SK-N-SH treated with all-trans-retinoic acid at 6 μM for 48 hours (cell line): Measurements from ENCODE around the gene QRSL1.

Experiments
- ARNTL ChIP-seq: fragments of 450-650 bp; formaldehyde crosslinking; IDR thresholded peaks from 2 replicates; pipeline ENCODE4 v1.5.0; 2020; ENCODE audit warnings: low read depth, mild to moderate bottlenecking, moderate library complexity, borderline replicate concordance
- BACH2 ChIP-seq: fragments of 250-450 bp; sonication (Bioruptor Pico); IDR thresholded peaks from 2 replicates; pipeline ENCODE4 v1.9.0; 2021; ENCODE audit warnings: mild to moderate bottlenecking, borderline replicate concordance
- CREB5 ChIP-seq: fragments of 250-450 bp; sonication (Bioruptor Pico); IDR thresholded peaks from 2 replicates; pipeline ENCODE4 v1.5.1; 2020; ENCODE audit warnings: low read depth, mild to moderate bottlenecking, moderate library complexity
- CSDC2 ChIP-seq: fragments of 250-450 bp; sonication (Bioruptor Pico); IDR thresholded peaks from 2 replicates; pipeline ENCODE4 v1.5.0; 2020; ENCODE audit warnings: mild to moderate bottlenecking, moderate library complexity
- GLIS3 ChIP-seq: fragments of 250-450 bp; sonication (Bioruptor Pico); IDR thresholded peaks from 2 replicates; pipeline ENCODE4 v1.5.0; 2020; ENCODE audit warnings: mild to moderate bottlenecking, moderate library complexity
- PATZ1 ChIP-seq: fragments of 250-450 bp; sonication (Bioruptor Pico); IDR thresholded peaks from 2 replicates; pipeline ENCODE4 v1.8.0; 2020; ENCODE audit warnings: mild to moderate bottlenecking, moderate library complexity, borderline replicate concordance
- POU6F1 ChIP-seq: fragments of 250-450 bp; sonication (Bioruptor Pico); IDR thresholded peaks from 2 replicates; pipeline ENCODE4 v1.8.0; 2021; ENCODE audit warnings: low read depth, mild to moderate bottlenecking, moderate library complexity, borderline replicate concordance
- PPARA ChIP-seq: fragments of 250-450 bp; sonication (Bioruptor Pico); IDR thresholded peaks from 2 replicates; pipeline ENCODE4 v1.5.0; 2020; ENCODE audit warnings: mild to moderate bottlenecking, borderline replicate concordance
- RARB ChIP-seq: fragments of 250-450 bp; sonication (Bioruptor Pico); IDR thresholded peaks from 2 replicates; pipeline ENCODE4 v1.8.0; 2021; ENCODE audit warnings: mild to moderate bottlenecking, moderate library complexity
- TOX ChIP-seq: fragments of 250-450 bp; sonication (Bioruptor Pico); IDR thresholded peaks from 2 replicates; pipeline ENCODE4 v1.8.0; 2021; ENCODE audit warnings: mild to moderate bottlenecking, moderate library complexity, borderline replicate concordance
- TSHZ2 ChIP-seq: fragments of 250-450 bp; sonication (Bioruptor Pico); IDR thresholded peaks from 2 replicates; pipeline ENCODE4 v1.5.0; 2020; ENCODE audit warnings: mild to moderate bottlenecking, moderate library complexity
- ZFP30 ChIP-seq: fragments of 450-650 bp; formaldehyde crosslinking; IDR thresholded peaks from 2 replicates; pipeline ENCODE4 v1.5.0; 2022; ENCODE audit warnings: mild to moderate bottlenecking, moderate library complexity
- ZNF565 ChIP-seq: fragments of 450-650 bp; formaldehyde crosslinking; conservative IDR thresholded peaks from 2 replicates; pipeline ENCODE4 v1.5.0; 2020; ENCODE audit warnings: low read depth, mild to moderate bottlenecking, moderate library complexity
- ZNF70 ChIP-seq: fragments of 450-650 bp; formaldehyde crosslinking; IDR thresholded peaks from 2 replicates; pipeline ENCODE4 v1.5.0; 2020; ENCODE audit warnings: mild to moderate bottlenecking, moderate library complexity

- TF ChIP-seq PATZ1 (CRISPR knock-in tag) (no peak), ZNF565 (CRISPR knock-in tag) (no peak), CSDC2 (CRISPR knock-in tag) (no peak), GLIS3 (CRISPR knock-in tag) (no peak), ARNTL (no peak), PPARA (CRISPR knock-in tag) (no peak), ZNF70 (CRISPR knock-in tag) (no peak), TSHZ2 (CRISPR knock-in tag) (no peak), TOX (no peak), CREB5 (no peak), POU6F1 (CRISPR knock-in tag) (no peak), ZFP30 (no peak), BACH2 (no peak), RARB (CRISPR knock-in tag) (no peak)
Observed at GRCh38 chr6:106659859-106660258, 30.5 kb downstream of the QRSL1 start.
